Measurements from ENCODE around the gene RANBP3.
"Not testable (repeated sequence)": the region's sequence is repeated elsewhere in the genome, so short reads cannot be mapped to it uniquely, and the experiment has no call there.

Gene RANBP3

GRCh38 chr19:5963855-5964254, 14.1 kb downstream of the RANBP3 start:
- TF ChIP-seq CTCF (IDR thresholded peaks at IDR 0.05) = no peak
- no peak for TF ChIP-seq ZFX (IDR thresholded peaks at IDR 0.05; ENCODE audit: borderline replicate concordance)
- no peak overlapping the region for H3K27ac ChIP-seq

GRCh38 chr19:5963259-5963658, 14.7 kb downstream of the RANBP3 start:
- not testable (repeated sequence) for H3K27ac ChIP-seq

GRCh38 chr19:5961969-5962945, 15.7 kb downstream of the RANBP3 start:
- no peak overlapping the region for H3K27ac ChIP-seq
- TF ChIP-seq ZFX (IDR thresholded peaks at IDR 0.05; ENCODE audit: borderline replicate concordance) (no peak), CTCF (IDR thresholded peaks at IDR 0.05) (no peak)

GRCh38 chr19:5961641-5961968, 16.3 kb downstream of the RANBP3 start:
- not testable (repeated sequence) for H3K27ac ChIP-seq

- H3K27ac ChIP-seq = no peak overlapping the region
Observed at GRCh38 chr19:5960005-5961001, 17.6 kb downstream of the RANBP3 start.

GRCh38 chr19:5959260-5960004, 18.5 kb downstream of the RANBP3 start:
- no peak overlapping the region for H3K27ac ChIP-seq
- TF ChIP-seq CTCF (IDR thresholded peaks at IDR 0.05) (no peak), ZFX (IDR thresholded peaks at IDR 0.05; ENCODE audit: borderline replicate concordance) (no peak)

More at GRCh38 chr19:5960005-5961001, 17.6 kb downstream of the RANBP3 start:
- TF ChIP-seq CTCF (IDR thresholded peaks at IDR 0.05) (no peak), ZFX (IDR thresholded peaks at IDR 0.05; ENCODE audit: borderline replicate concordance) (no peak)

- no peak for TF ChIP-seq ZFX (IDR thresholded peaks at IDR 0.05; ENCODE audit: borderline replicate concordance)
- TF ChIP-seq CTCF (IDR thresholded peaks at IDR 0.05) = no peak
- H3K27ac ChIP-seq = no peak overlapping the region
Observed at GRCh38 chr19:5958851-5959122, 19.2 kb downstream of the RANBP3 start.
